ENCODE results near the gene SEC22A.

The SEC22A gene

GRCh38 chr3:123278446-123278845, 76.7 kb downstream of the SEC22A start:
- TF ChIP-seq REST (IDR thresholded peaks at IDR 0.05; ENCODE audit: insufficient replicate concordance, low read depth) (no peak), SPI1 (IDR thresholded peaks at IDR 0.05; ENCODE audit: borderline replicate concordance, low read depth) (no peak), CTCF (IDR thresholded peaks at IDR 0.05; ENCODE audit: insufficient read depth, low read length) (no peak), POLR2AphosphoS5 (IDR thresholded peaks at IDR 0.05; ENCODE audit: low read depth) (no peak), GABPA (IDR thresholded peaks at IDR 0.05; ENCODE audit: low read depth) (no peak)
- DNase-seq (ENCODE audit: low read depth in 1 of 2, low spot score in 1 of 2): no peak
- no peak overlapping the region for H3K4me3 ChIP-seq (replicated peaks; ENCODE audit: insufficient read depth, low read length)
- no peaks in the 10 kb centered on the region for H3K27me3 ChIP-seq (ENCODE audit: insufficient read depth, poor library complexity, severe bottlenecking)
- no peak overlapping the region for H3K27ac ChIP-seq (replicated peaks)

GRCh38 chr3:123279121-123279520, 77.4 kb downstream of the SEC22A start:
- H3K4me3 ChIP-seq (replicated peaks; ENCODE audit: insufficient read depth, low read length): no peak overlapping the region
- DNase-seq (ENCODE audit: low read depth in 1 of 2, low spot score in 1 of 2): no peak
- no peaks in the 10 kb centered on the region for H3K27me3 ChIP-seq (ENCODE audit: insufficient read depth, poor library complexity, severe bottlenecking)
- no peak overlapping the region for H3K27ac ChIP-seq (replicated peaks)
- TF ChIP-seq SPI1 (IDR thresholded peaks at IDR 0.05; ENCODE audit: borderline replicate concordance, low read depth) (no peak), CTCF (IDR thresholded peaks at IDR 0.05; ENCODE audit: insufficient read depth, low read length) (no peak), POLR2AphosphoS5 (IDR thresholded peaks at IDR 0.05; ENCODE audit: low read depth) (no peak), GABPA (IDR thresholded peaks at IDR 0.05; ENCODE audit: low read depth) (no peak), REST (IDR thresholded peaks at IDR 0.05; ENCODE audit: insufficient replicate concordance, low read depth) (no peak)

- H3K27ac ChIP-seq (replicated peaks): no peak overlapping the region
- H3K27me3 ChIP-seq (ENCODE audit: insufficient read depth, poor library complexity, severe bottlenecking): no peaks in the 10 kb centered on the region
- DNase-seq (ENCODE audit: low read depth in 1 of 2, low spot score in 1 of 2): no peak
- TF ChIP-seq POLR2AphosphoS5 (IDR thresholded peaks at IDR 0.05; ENCODE audit: low read depth) (no peak), REST (IDR thresholded peaks at IDR 0.05; ENCODE audit: insufficient replicate concordance, low read depth) (no peak), SPI1 (IDR thresholded peaks at IDR 0.05; ENCODE audit: borderline replicate concordance, low read depth) (no peak), CTCF (IDR thresholded peaks at IDR 0.05; ENCODE audit: insufficient read depth, low read length) (no peak), GABPA (IDR thresholded peaks at IDR 0.05; ENCODE audit: low read depth) (no peak)
- H3K4me3 ChIP-seq (replicated peaks; ENCODE audit: insufficient read depth, low read length): no peak overlapping the region
Observed at GRCh38 chr3:123281406-123281805, 79.7 kb downstream of the SEC22A start.
